Suprapubic skin (tissue), 4 donors: ENCODE measurements around the gene EPC2. TPM values are rescaled to one million over a fixed set of nuclear protein-coding genes. Genes with fewer than 3 reads are reported as not detected.
"Not testable (repeated sequence)": the region's sequence is repeated elsewhere in the genome, so short reads cannot be mapped to it uniquely, and the experiment has no call there.

Source experiments
- DNase-seq, 2 donors: peaks; one replicate each; pipeline ENCODE4 v3.0.0-alpha.2; 2019; ENCODE audit warnings: low spot score in 2 of 2
- H3K27ac ChIP-seq: fragments of 200-600 bp; sonication (generic); one replicate; pipeline ENCODE4 v1.5.1; 2019
- H3K27me3 ChIP-seq: fragments of 200-600 bp; sonication (generic); one replicate; pipeline ENCODE4 v1.5.1; 2019
- H3K36me3 ChIP-seq: fragments of 200-600 bp; sonication (generic); one replicate; pipeline ENCODE4 v1.5.1; 2019
- H3K4me1 ChIP-seq: fragments of 200-600 bp; sonication (generic); one replicate; pipeline ENCODE4 v1.5.1; 2019
- H3K4me3 ChIP-seq: fragments of 200-600 bp; sonication (generic); one replicate; pipeline ENCODE4 v1.5.1; 2019; ENCODE audit warnings: mild to moderate bottlenecking
- H3K9me3 ChIP-seq: fragments of 200-600 bp; sonication (generic); one replicate; pipeline ENCODE4 v1.5.1; 2019
- EP300 ChIP-seq: sonication (generic); formaldehyde crosslinking; IDR thresholded peaks from one replicate; pipeline ENCODE4 v1.6.1; 2017; ENCODE audit warnings: antibody characterized with exemption
- POLR2A ChIP-seq, 2 donors: fragments of 450-650 bp; IDR thresholded peaks; one replicate each; pipeline ENCODE4 v1.6.1; 2017; ENCODE audit warnings: antibody characterized with exemption in 2 of 2, mild to moderate bottlenecking in 2 of 2, moderate library complexity in 2 of 2
- POLR2AphosphoS5 ChIP-seq, 3 donors: sonication (generic); formaldehyde crosslinking; IDR thresholded peaks; one replicate each; pipeline ENCODE4 v1.6.1; 2017; ENCODE audit warnings: antibody characterized with exemption in 3 of 3
- WGBS: methylation state at CpG from one replicate; pipeline ENCODE4 v1.1.5; 2018; 5-methylcytosine and 5-hydroxymethylcytosine counted together
- total RNA-seq, 4 donors: library from RNA; depleted of rRNA; stranded (reverse); fragments of >200 nt; gene quantifications; one replicate each; pipeline ENCODE4 v1.1.0, GENCODE V29; 2016
- TF ChIP-seq, protein P1 (sequence below), 2 donors: fragments of 200-600 bp in 1 of 2; fragments of 450-650 bp in 1 of 2; sonication (generic) in 1 of 2; IDR thresholded peaks; one replicate each; pipeline ENCODE4 v1.5.1; 2016 to 2019; ENCODE audit warnings: antibody characterized with exemption in 2 of 2, mild to moderate bottlenecking in 1 of 2, moderate library complexity in 1 of 2

Gene EPC2
- total RNA-seq, 4 donors from 2014 or later = 22.9 to 30.3 (median 26.9) TPM

- Histone ChIP-seq H3K27me3 (no peaks in the 10 kb centered on the region), H3K4me1 (peaks cover 44% of the 10 kb centered on the region), H3K27ac (no peak overlapping the region), H3K36me3 (no peaks in the 10 kb centered on the region), H3K4me3 (no peak overlapping the region), H3K9me3 (no peaks in the 10 kb centered on the region)
- no peak for DNase-seq
- no peak for TF ChIP-seq POLR2A (IDR thresholded peaks at IDR 0.05)
- TF ChIP-seq POLR2AphosphoS5 (IDR thresholded peaks at IDR 0.05) = no peak
- no peak for TF ChIP-seq EP300
- TF ChIP-seq, protein P1, sequence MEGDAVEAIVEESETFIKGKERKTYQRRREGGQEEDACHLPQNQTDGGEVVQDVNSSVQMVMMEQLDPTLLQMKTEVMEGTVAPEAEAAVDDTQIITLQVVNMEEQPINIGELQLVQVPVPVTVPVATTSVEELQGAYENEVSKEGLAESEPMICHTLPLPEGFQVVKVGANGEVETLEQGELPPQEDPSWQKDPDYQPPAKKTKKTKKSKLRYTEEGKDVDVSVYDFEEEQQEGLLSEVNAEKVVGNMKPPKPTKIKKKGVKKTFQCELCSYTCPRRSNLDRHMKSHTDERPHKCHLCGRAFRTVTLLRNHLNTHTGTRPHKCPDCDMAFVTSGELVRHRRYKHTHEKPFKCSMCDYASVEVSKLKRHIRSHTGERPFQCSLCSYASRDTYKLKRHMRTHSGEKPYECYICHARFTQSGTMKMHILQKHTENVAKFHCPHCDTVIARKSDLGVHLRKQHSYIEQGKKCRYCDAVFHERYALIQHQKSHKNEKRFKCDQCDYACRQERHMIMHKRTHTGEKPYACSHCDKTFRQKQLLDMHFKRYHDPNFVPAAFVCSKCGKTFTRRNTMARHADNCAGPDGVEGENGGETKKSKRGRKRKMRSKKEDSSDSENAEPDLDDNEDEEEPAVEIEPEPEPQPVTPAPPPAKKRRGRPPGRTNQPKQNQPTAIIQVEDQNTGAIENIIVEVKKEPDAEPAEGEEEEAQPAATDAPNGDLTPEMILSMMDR (IDR thresholded peaks at IDR 0.05) = no peak
- 32% methylated on average over 2 of the region's 2 CpGs for WGBS
Measured at GRCh38 chr2:148653437-148653836, 8.9 kb downstream of the EPC2 start.

DNA sequence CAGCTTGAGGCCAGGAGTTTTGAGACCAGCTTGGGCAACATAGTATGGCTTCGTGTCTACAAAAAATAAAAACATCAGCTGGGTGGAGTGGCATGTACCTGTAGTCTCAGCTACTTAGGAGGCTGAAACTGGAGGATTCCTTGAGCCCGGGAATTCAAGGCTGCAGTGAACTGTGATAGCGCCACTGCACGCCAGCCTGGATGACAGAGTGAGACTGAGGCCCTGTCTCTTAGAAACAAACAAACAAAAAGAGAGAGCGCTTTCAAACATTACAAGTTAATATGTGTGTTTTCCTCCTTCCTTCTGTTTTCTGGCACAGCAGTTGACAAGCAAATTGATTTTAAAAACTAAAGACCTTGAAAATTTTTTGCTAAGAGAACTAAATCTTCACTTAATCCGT lies 9.9 kb downstream of the EPC2 start:
- no peak for TF ChIP-seq POLR2A (IDR thresholded peaks at IDR 0.05)
- TF ChIP-seq, protein P1 (IDR thresholded peaks at IDR 0.05) = no peak
- TF ChIP-seq POLR2AphosphoS5 (IDR thresholded peaks at IDR 0.05) = no peak
- TF ChIP-seq EP300 = no peak
- Histone ChIP-seq H3K36me3 (no peaks in the 10 kb centered on the region), H3K4me3 (no peak overlapping the region), H3K4me1 (peaks cover 48% of the 10 kb centered on the region), H3K27ac (no peak overlapping the region), H3K9me3 (no peaks in the 10 kb centered on the region), H3K27me3 (no peaks in the 10 kb centered on the region)
- 86% methylated on average over 6 of the region's 6 CpGs for WGBS
- no peak for DNase-seq

DNA sequence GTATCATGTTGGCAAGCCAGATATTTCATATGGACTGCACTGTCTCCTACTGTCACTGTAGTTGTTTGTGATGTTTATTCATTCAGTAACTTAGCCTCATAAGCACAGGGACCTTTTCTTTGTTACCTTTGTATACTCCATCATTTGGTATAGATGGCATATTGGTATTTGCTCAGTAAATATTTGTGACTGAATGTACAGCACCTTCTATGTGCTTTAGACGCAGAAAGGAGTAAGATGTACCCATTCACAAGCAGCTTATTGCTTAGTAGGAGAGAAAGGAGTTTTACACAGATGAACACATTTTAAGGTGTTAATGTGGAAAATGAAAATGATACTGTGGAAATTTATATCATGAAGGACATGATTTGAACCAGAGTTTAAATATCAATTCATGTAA lies 12.0 kb downstream of the EPC2 start:
- TF ChIP-seq EP300 (no peak), POLR2AphosphoS5 (IDR thresholded peaks at IDR 0.05) (no peak), POLR2A (IDR thresholded peaks at IDR 0.05) (no peak)
- TF ChIP-seq, protein P1 (IDR thresholded peaks at IDR 0.05) = no peak
- H3K27me3 ChIP-seq = no peaks in the 10 kb centered on the region
- H3K4me1 ChIP-seq = peaks cover 46% of the 10 kb centered on the region
- no peaks in the 10 kb centered on the region for H3K9me3 ChIP-seq
- no peak overlapping the region for H3K27ac ChIP-seq
- no peak overlapping the region for H3K4me3 ChIP-seq
- 96% methylated on average over 1 of the region's 1 CpG for WGBS
- no peaks in the 10 kb centered on the region for H3K36me3 ChIP-seq
- no peak for DNase-seq

DNA sequence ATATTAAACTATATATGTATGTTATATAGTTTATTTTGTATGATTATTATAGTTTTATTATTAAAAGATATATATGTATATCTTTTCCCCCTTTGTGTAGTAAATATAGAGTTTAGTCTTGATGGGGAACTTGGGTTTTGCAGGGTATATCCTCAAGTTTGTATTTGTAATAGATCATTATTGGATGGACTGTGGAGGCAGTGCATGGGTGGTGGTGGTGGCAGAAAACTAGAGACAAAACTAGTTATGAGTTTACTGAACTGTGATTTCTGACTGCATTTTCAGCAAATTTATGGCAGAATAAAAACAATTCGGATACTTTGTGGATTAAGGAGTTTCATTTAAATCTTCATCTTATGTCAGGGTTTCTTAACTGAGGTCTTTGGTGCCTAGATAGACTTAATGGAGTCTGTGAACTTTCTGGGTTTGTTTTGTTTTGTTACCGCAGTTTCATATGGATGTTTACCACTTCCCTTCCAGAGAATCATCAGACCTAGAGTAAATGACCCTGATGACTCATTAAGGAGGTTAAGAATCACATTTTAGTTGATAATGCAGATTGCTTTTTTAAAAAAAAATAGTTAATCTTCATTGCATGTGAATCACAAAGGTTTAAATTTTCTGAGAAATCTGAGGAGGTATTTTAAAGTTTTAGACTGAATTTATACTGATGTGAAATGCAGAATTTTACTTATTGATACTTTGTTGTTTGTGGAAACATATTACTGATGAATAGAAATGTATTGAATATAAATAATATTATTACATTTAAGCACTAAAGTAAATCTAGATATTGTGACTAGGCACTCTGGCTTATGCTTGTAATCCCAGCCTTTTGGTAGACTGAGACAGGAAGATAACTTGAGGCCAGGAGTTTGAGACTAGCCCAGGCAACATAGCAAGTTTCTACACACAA lies 14.5 kb downstream of the EPC2 start:
- DNase-seq = no peak
- Histone ChIP-seq H3K9me3 (no peaks in the 10 kb centered on the region), H3K27ac (no peak overlapping the region), H3K27me3 (no peaks in the 10 kb centered on the region), H3K4me3 (no peak overlapping the region), H3K36me3 (no peaks in the 10 kb centered on the region), H3K4me1 (peaks cover 32% of the 10 kb centered on the region)
- WGBS = 53% methylated on average over 2 of the region's 2 CpGs
- TF ChIP-seq POLR2AphosphoS5 (IDR thresholded peaks at IDR 0.05) (no peak), POLR2A (IDR thresholded peaks at IDR 0.05) (no peak), EP300 (no peak)

- Histone ChIP-seq H3K9me3 (no peaks in the 10 kb centered on the region), H3K4me3 (no peak overlapping the region), H3K4me1 (peaks cover 31% of the 10 kb centered on the region), H3K36me3 (no peaks in the 10 kb centered on the region), H3K27ac (no peak overlapping the region), H3K27me3 (no peaks in the 10 kb centered on the region)
- no peak for TF ChIP-seq POLR2AphosphoS5 (IDR thresholded peaks at IDR 0.05)
- no peak for TF ChIP-seq EP300
- TF ChIP-seq, protein P1 (IDR thresholded peaks at IDR 0.05) = no peak
- no peak for TF ChIP-seq POLR2A (IDR thresholded peaks at IDR 0.05)
- no peak for DNase-seq
Measured at GRCh38 chr2:148660999-148661398, 16.4 kb downstream of the EPC2 start.

DNA sequence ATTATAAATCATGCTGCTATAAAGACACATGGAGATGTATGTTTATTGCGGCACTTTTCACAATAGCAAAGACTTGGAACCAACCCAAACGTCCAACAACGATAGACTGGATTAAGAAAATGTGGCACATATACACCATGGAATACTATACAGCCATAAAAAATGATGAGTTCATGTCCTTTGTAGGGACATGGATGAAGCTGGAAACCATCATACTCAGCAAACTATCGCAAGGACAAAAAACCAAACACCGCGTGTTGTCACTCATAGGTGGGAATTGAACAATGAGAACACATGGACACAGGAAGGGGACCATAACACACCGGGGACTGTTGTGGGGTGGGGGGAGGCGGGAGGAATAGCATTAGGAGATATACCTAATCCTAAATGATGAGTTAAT lies 17.8 kb downstream of the EPC2 start:
- not testable (repeated sequence) for H3K9me3 ChIP-seq, H3K27me3 ChIP-seq, H3K36me3 ChIP-seq, H3K27ac ChIP-seq, H3K4me3 ChIP-seq, DNase-seq
- 96% methylated on average over 8 of the region's 8 CpGs for WGBS
- H3K4me1 ChIP-seq = peaks cover 26% of the 10 kb centered on the region
